GM18507 (cell line): ENCODE data around the gene PUM1.
"Not testable (repeated sequence)": the region's sequence is repeated elsewhere in the genome, so short reads cannot be mapped to it uniquely, and the experiment has no call there.

Experiments used
- DNase-seq: peaks from one replicate; pipeline ENCODE4 v3.0.0; 2011; ENCODE audit warnings: low read depth; ENCODE audit not compliant: insufficient read length; ENCODE audit errors: extremely low spot score
- FAIRE-seq: peaks from 2 replicates; lab custom pipeline; 2011; peaks lifted over from hg19 to GRCh38; lab: Jason Lieb, UNC

The PUM1 gene

GRCh38 chr1:30948278-30948677, 117.2 kb downstream of the PUM1 start:
- DNase-seq (no peak), FAIRE-seq (no peak)

- FAIRE-seq (no peak), DNase-seq (no peak)
These were observed 118.3 kb downstream of the PUM1 start for GRCh38 chr1:30947212-30947611.

- DNase-seq (no peak), FAIRE-seq (no peak)
These were observed 123.1 kb downstream of the PUM1 start for GRCh38 chr1:30942326-30942963.

GRCh38 chr1:30940541-30940940, 125.0 kb downstream of the PUM1 start:
- no peak for DNase-seq
- no peak for FAIRE-seq

GRCh38 chr1:30936541-30937171, 128.9 kb downstream of the PUM1 start:
- FAIRE-seq (no peak), DNase-seq (no peak)

- peak; percentile 84 for FAIRE-seq
These were observed 129.8 kb downstream of the PUM1 start for GRCh38 chr1:30935758-30936157.

GRCh38 chr1:30934613-30935012, 130.9 kb downstream of the PUM1 start:
- DNase-seq (no peak), FAIRE-seq (no peak)

More at GRCh38 chr1:30935758-30936157, 129.8 kb downstream of the PUM1 start:
- DNase-seq: not testable (repeated sequence)

- DNase-seq: no peak
- FAIRE-seq: no peak
These were observed 131.7 kb downstream of the PUM1 start for GRCh38 chr1:30933874-30934252.

- DNase-seq (no peak), FAIRE-seq (no peak)
These were observed 134.8 kb downstream of the PUM1 start for GRCh38 chr1:30930631-30931173.

GRCh38 chr1:30929944-30930525, 135.5 kb downstream of the PUM1 start:
- DNase-seq (no peak), FAIRE-seq (no peak)

GRCh38 chr1:30929135-30929889, 136.2 kb downstream of the PUM1 start:
- DNase-seq (peak; percentile 23), FAIRE-seq (peak; percentile 88)

- DNase-seq (no peak), FAIRE-seq (no peak)
These were observed 136.8 kb downstream of the PUM1 start for GRCh38 chr1:30928789-30929134.

GRCh38 chr1:30928171-30928570, 137.3 kb downstream of the PUM1 start:
- FAIRE-seq (no peak), DNase-seq (no peak)

GRCh38 chr1:30927448-30927847, 138.1 kb downstream of the PUM1 start:
- FAIRE-seq: no peak
- no peak for DNase-seq

GRCh38 chr1:30923597-30923996, 141.9 kb downstream of the PUM1 start:
- FAIRE-seq: no peak
- DNase-seq: no peak

GRCh38 chr1:30920827-30921226, 144.7 kb downstream of the PUM1 start:
- DNase-seq (no peak), FAIRE-seq (no peak)

- no peak for FAIRE-seq
These were observed 146.3 kb downstream of the PUM1 start for GRCh38 chr1:30919025-30919881.

GRCh38 chr1:30916296-30916695, 149.2 kb downstream of the PUM1 start:
- no peak for FAIRE-seq

More at GRCh38 chr1:30919025-30919881, 146.3 kb downstream of the PUM1 start:
- no peak for DNase-seq

GRCh38 chr1:30915491-30916230, 149.9 kb downstream of the PUM1 start:
- FAIRE-seq (no peak), DNase-seq (no peak)

More at GRCh38 chr1:30916296-30916695, 149.2 kb downstream of the PUM1 start:
- no peak for DNase-seq
